Measurements from ENCODE around the gene HMGXB3. TPM values are rescaled to one million over a fixed set of nuclear protein-coding genes. Genes with fewer than 3 reads are reported as not detected.

The HMGXB3 gene
- polyA plus RNA-seq, 1 donor from 2014 or later, result 66.6 TPM

- no peak overlapping the region for H3K27ac ChIP-seq (ENCODE audit: low read length)
- H3F3A ChIP-seq (ENCODE audit: insufficient read depth, low read length, poor library complexity, severe bottlenecking), result no peaks in the 10 kb centered on the region
- H3K9me3 ChIP-seq (ENCODE audit: low read length), result no peaks in the 10 kb centered on the region
- TF ChIP-seq RAD21 (conservative IDR thresholded peaks at IDR 0.05), result no peak
- no peak for TF ChIP-seq CTCF (IDR thresholded peaks at IDR 0.05; ENCODE audit: poor library complexity, severe bottlenecking)
- TF ChIP-seq TAF1 (IDR thresholded peaks at IDR 0.05; ENCODE audit: low read depth), result no peak
- TF ChIP-seq EZH2 (IDR thresholded peaks at IDR 0.05; ENCODE audit: borderline replicate concordance, insufficient read depth, low read length, poor library complexity, severe bottlenecking), result no peak
- H3K36me3 ChIP-seq (ENCODE audit: insufficient read depth, low read length), result peaks cover 28% of the 10 kb centered on the region
- no peaks in the 10 kb centered on the region for H4K20me1 ChIP-seq (ENCODE audit: insufficient read depth)
- H3K4me3 ChIP-seq (ENCODE audit: low read length), result no peak overlapping the region
- H3K79me2 ChIP-seq (replicated peaks; ENCODE audit: insufficient read depth, low read length), result no peaks in the 10 kb centered on the region
- no peaks in the 10 kb centered on the region for H3K9me2 ChIP-seq (ENCODE audit: insufficient read depth, low read length)
- H2AFZ ChIP-seq (ENCODE audit: low read depth, low read length), result no peak overlapping the region
- H3K27me3 ChIP-seq (ENCODE audit: insufficient read depth, low read depth, low read length), result no peaks in the 10 kb centered on the region
- H3K9ac ChIP-seq (ENCODE audit: low read length), result no peak overlapping the region
- H3K4me2 ChIP-seq (ENCODE audit: low read length), result no peak overlapping the region
Measured at GRCh38 chr5:150038547-150038946, 38.0 kb downstream of the HMGXB3 start.

- TF ChIP-seq POLR2AphosphoS5 (IDR thresholded peaks at IDR 0.05) (no peak), RAD21 (conservative IDR thresholded peaks at IDR 0.05) (no peak), REST (IDR thresholded peaks at IDR 0.05; ENCODE audit: borderline replicate concordance) (no peak), TAF1 (IDR thresholded peaks at IDR 0.05; ENCODE audit: low read depth) (no peak), EP300 (conservative IDR thresholded peaks at IDR 0.05; ENCODE audit: poor library complexity, severe bottlenecking) (no peak), CTCF (IDR thresholded peaks at IDR 0.05; ENCODE audit: poor library complexity, severe bottlenecking) (no peak), MXI1 (conservative IDR thresholded peaks at IDR 0.05; ENCODE audit: poor library complexity, severe bottlenecking) (no peak), EZH2 (IDR thresholded peaks at IDR 0.05; ENCODE audit: borderline replicate concordance, insufficient read depth, low read length, poor library complexity, severe bottlenecking) (no peak)
- Histone ChIP-seq H3K36me3 (ENCODE audit: insufficient read depth, low read length) (peaks cover 20% of the 10 kb centered on the region), H3K27ac (ENCODE audit: low read length) (no peak overlapping the region), H4K20me1 (ENCODE audit: insufficient read depth) (no peaks in the 10 kb centered on the region), H2AFZ (ENCODE audit: low read depth, low read length) (no peak overlapping the region), H3K9me2 (ENCODE audit: insufficient read depth, low read length) (no peaks in the 10 kb centered on the region), H3K79me2 (replicated peaks; ENCODE audit: insufficient read depth, low read length) (no peaks in the 10 kb centered on the region), H3K27me3 (ENCODE audit: insufficient read depth, low read depth, low read length) (no peaks in the 10 kb centered on the region), H3K9me3 (ENCODE audit: low read length) (no peaks in the 10 kb centered on the region), H3K4me3 (ENCODE audit: low read length) (no peak overlapping the region), H3F3A (ENCODE audit: insufficient read depth, low read length, poor library complexity, severe bottlenecking) (no peaks in the 10 kb centered on the region), H3K4me2 (ENCODE audit: low read length) (no peak overlapping the region), H3K9ac (ENCODE audit: low read length) (no peak overlapping the region)
Measured at GRCh38 chr5:150042459-150042858, 41.9 kb downstream of the HMGXB3 start.
